WTC11 (cell line): ENCODE results near the gene DYRK1A.

Experiments used
- ATF1 ChIP-seq: sonication (generic); formaldehyde crosslinking; IDR thresholded peaks from 2 replicates; pipeline ENCODE4 v1.8.1; 2023; ENCODE audit warnings: mild to moderate bottlenecking, moderate library complexity, missing genetic modification reagents
- CTCF ChIP-seq: fragments of 200-600 bp; IDR thresholded peaks from 2 replicates; pipeline ENCODE4 v1.8.0; 2022; ENCODE audit warnings: antibody characterized with exemption
- ETV6 ChIP-seq: sonication (generic); formaldehyde crosslinking; IDR thresholded peaks from 2 replicates; pipeline ENCODE4 v1.8.1; 2022; ENCODE audit warnings: mild to moderate bottlenecking, missing genetic modification reagents
- FOXJ3 ChIP-seq: sonication (generic); formaldehyde crosslinking; IDR thresholded peaks from 2 replicates; pipeline ENCODE4 v1.9.0; 2021; ENCODE audit warnings: missing genetic modification reagents, mild to moderate bottlenecking, borderline replicate concordance
- MAX ChIP-seq: sonication (generic); formaldehyde crosslinking; IDR thresholded peaks from 2 replicates; pipeline ENCODE4 v1.8.0; 2022; ENCODE audit warnings: mild to moderate bottlenecking, missing genetic modification reagents
- MYBL2 ChIP-seq: sonication (generic); formaldehyde crosslinking; IDR thresholded peaks from 2 replicates; pipeline ENCODE4 v1.8.1; 2023; ENCODE audit warnings: mild to moderate bottlenecking, moderate library complexity, missing genetic modification reagents
- NR1H2 ChIP-seq: sonication (generic); formaldehyde crosslinking; IDR thresholded peaks from 2 replicates; pipeline ENCODE4 v1.9.0; 2021; ENCODE audit warnings: mild to moderate bottlenecking, moderate library complexity, missing genetic modification reagents
- ZNF425 ChIP-seq: fragments of 250-450 bp; sonication (Bioruptor Pico); conservative IDR thresholded peaks from 2 replicates; pipeline ENCODE4 v1.9.0; 2021; ENCODE audit warnings: mild to moderate bottlenecking

GRCh38 chr21:37502947-37503346 is 136.4 kb downstream of the DYRK1A start:
- TF ChIP-seq MAX (CRISPR knock-in tag) (no peak), ZNF425 (CRISPR knock-in tag) (no peak), CTCF (no peak), ETV6 (CRISPR knock-in tag) (no peak), FOXJ3 (CRISPR knock-in tag) (no peak), MYBL2 (no peak), NR1H2 (CRISPR knock-in tag) (no peak), ATF1 (CRISPR knock-in tag) (no peak)
